ENCODE data around the gene FH.

GRCh38 chr1:241503444-241503843 lies 16.1 kb downstream of the FH start:
- TF ChIP-seq POLR2A (IDR thresholded peaks at IDR 0.05; ENCODE audit: low read depth) (no peak), CTCF (IDR thresholded peaks at IDR 0.05) (no peak)

Data from esophagus muscularis mucosa (tissue), 3 donors.